Ovary (tissue), 3 donors: Measurements from ENCODE around the gene AGRP.

ENCODE experiments used
- EP300 ChIP-seq: sonication (generic); formaldehyde crosslinking; IDR thresholded peaks from one replicate; pipeline ENCODE4 v1.6.1; 2017; ENCODE audit warnings: antibody characterized with exemption
- POLR2A ChIP-seq: fragments of 450-650 bp; IDR thresholded peaks from one replicate; pipeline ENCODE4 v1.6.1; 2017; ENCODE audit warnings: antibody characterized with exemption, mild to moderate bottlenecking, moderate library complexity
- TF ChIP-seq, protein P1 (sequence below), 3 donors: fragments of 450-650 bp in 2 of 3; fragments of 200-600 bp in 1 of 3; IDR thresholded peaks; one replicate each; pipeline versions ENCODE4 v1.5.1 to v1.8.0; 2016 to 2022; ENCODE audit warnings: antibody characterized with exemption in 3 of 3, mild to moderate bottlenecking in 1 of 3
- donor health status: DM: no; HTN: no; CAD: no.

DNA sequence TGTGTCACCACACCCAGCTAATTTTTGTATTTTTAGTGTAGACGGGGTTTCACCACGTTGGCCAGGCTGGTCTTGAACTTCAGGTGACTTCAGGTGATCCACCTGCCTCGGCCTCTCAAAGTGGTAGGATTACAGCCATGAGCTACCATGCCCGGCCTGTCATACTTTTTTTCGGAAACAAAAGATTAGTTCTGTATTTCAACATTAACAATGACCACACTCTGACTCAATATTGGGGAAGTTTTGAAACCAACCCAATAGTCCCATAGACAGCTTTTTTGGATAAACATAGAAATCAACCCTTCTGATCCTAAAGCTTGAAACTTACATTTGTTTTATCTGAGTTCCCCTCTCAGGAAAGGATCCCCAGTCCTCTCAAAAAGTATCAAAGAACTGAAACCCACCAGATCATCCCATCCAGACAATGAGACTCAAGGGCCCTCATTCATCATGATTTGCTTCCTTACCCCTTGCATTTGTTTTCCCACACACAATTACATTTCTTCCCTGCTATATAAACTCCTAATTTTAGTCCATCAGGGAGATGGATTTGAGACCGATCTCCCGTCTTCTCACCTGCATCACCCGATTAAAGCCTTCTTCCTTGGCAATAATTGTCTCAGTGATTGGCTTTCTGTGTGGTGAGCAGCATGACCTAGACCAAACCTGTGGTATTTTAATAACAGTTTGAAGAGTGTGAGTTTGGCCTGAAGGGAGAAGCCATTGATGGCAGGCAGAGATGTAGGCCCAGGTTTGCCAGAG, 7.2 kb upstream of the AGRP start:
- TF ChIP-seq, protein P1, sequence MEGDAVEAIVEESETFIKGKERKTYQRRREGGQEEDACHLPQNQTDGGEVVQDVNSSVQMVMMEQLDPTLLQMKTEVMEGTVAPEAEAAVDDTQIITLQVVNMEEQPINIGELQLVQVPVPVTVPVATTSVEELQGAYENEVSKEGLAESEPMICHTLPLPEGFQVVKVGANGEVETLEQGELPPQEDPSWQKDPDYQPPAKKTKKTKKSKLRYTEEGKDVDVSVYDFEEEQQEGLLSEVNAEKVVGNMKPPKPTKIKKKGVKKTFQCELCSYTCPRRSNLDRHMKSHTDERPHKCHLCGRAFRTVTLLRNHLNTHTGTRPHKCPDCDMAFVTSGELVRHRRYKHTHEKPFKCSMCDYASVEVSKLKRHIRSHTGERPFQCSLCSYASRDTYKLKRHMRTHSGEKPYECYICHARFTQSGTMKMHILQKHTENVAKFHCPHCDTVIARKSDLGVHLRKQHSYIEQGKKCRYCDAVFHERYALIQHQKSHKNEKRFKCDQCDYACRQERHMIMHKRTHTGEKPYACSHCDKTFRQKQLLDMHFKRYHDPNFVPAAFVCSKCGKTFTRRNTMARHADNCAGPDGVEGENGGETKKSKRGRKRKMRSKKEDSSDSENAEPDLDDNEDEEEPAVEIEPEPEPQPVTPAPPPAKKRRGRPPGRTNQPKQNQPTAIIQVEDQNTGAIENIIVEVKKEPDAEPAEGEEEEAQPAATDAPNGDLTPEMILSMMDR (IDR thresholded peaks at IDR 0.05) = no peak
- TF ChIP-seq POLR2A (no peak), EP300 (no peak)
